IMR-90 (cell line): Measurements from ENCODE around the gene FBLN7. TPM values are rescaled to one million over a fixed set of nuclear protein-coding genes. Genes with fewer than 3 reads are reported as not detected.

Experiments used
- ATAC-seq: fragments of 200-7000 bp; cut with Tn5 transposase; 2 replicates; pipeline ENCODE4 v1.9.1; 2020; ENCODE audit warnings: low read depth, mild to moderate bottlenecking, moderate library complexity
- BruUV-seq: library from RNA; stranded (reverse); fragments of 400-500 nt; replicated peaks from 2 replicates; lab custom pipeline; 2021; lab: Mats Ljungman, UMichigan
- CTCF ChIA-PET: fragments of 300-600 bp; formaldehyde crosslinking; extraction: SDS; loops from one replicate; lab custom pipeline; 2021; ENCODE audit warnings: antibody characterized with exemption; lab: Yijun Ruan, JAX
- POLR2A ChIA-PET: fragments of 300-600 bp; sonication (Branson Sonifier 250); formaldehyde crosslinking; loops from one replicate; lab custom pipeline; 2022; ENCODE audit warnings: antibody characterized with exemption; ENCODE audit not compliant: unreplicated experiment; lab: Charles Lee
- DNase-seq: peaks from one replicate; pipeline ENCODE4 v3.0.0; 2013
- H2AFZ ChIP-seq: replicated peaks from 2 replicates; pipeline ENCODE3; 2013; ENCODE audit warnings: low read length, mild to moderate bottlenecking; ENCODE audit not compliant: poor library complexity
- H2AK5ac ChIP-seq: 2 replicates; pipeline ENCODE4 v1.6.1; 2013; ENCODE audit warnings: low read depth, low read length, inconsistent platforms
- H2AK9ac ChIP-seq: replicated peaks from 2 replicates; pipeline ENCODE3; 2013; ENCODE audit warnings: mild to moderate bottlenecking, low read depth, low read length, moderate library complexity; ENCODE audit not compliant: poor library complexity
- H2BK120ac ChIP-seq: 2 replicates; pipeline ENCODE4 v1.6.1; 2013; ENCODE audit warnings: low read depth, low read length, inconsistent platforms
- H2BK15ac ChIP-seq: 3 replicates; pipeline ENCODE4 v1.6.1; 2013; ENCODE audit warnings: low read depth, low read length, inconsistent platforms
- H2BK20ac ChIP-seq: 2 replicates; pipeline ENCODE4 v1.6.1; 2013; ENCODE audit warnings: low read depth, mild to moderate bottlenecking, inconsistent platforms, low read length, moderate library complexity
- H2BK5ac ChIP-seq: 2 replicates; pipeline ENCODE4 v1.6.1; 2013; ENCODE audit warnings: mild to moderate bottlenecking, low read depth, low read length, inconsistent platforms; ENCODE audit not compliant: poor library complexity, severe bottlenecking
- H3K14ac ChIP-seq: replicated peaks from 2 replicates; pipeline ENCODE4 v1.6.1; 2013; ENCODE audit warnings: low read depth, low read length, inconsistent platforms
- H3K18ac ChIP-seq: 2 replicates; pipeline ENCODE4 v1.6.1; 2013; ENCODE audit warnings: low read depth, low read length, control low read depth
- H3K23ac ChIP-seq: 2 replicates; pipeline ENCODE4 v1.6.1; 2013; ENCODE audit warnings: low read depth, low read length, inconsistent platforms
- H3K27ac ChIP-seq: 2 replicates; pipeline ENCODE4 v1.5.1; 2013; ENCODE audit warnings: mild to moderate bottlenecking, control low read depth, low read length; ENCODE audit not compliant: insufficient read depth
- H3K27me3 ChIP-seq: 2 replicates; pipeline ENCODE4 v1.6.1; 2013; ENCODE audit warnings: low read length; ENCODE audit not compliant: control insufficient read depth, insufficient read depth
- H3K36me3 ChIP-seq: 2 replicates; pipeline ENCODE4 v1.6.1; 2013; ENCODE audit warnings: low read length, mixed read lengths; ENCODE audit not compliant: control insufficient read depth, insufficient read depth
- H3K4ac ChIP-seq: 2 replicates; pipeline ENCODE4 v1.6.1; 2013; ENCODE audit warnings: low read depth, low read length, inconsistent platforms
- H3K4me1 ChIP-seq: 2 replicates; pipeline ENCODE4 v1.6.1; 2013; ENCODE audit warnings: low read length, mixed read lengths; ENCODE audit not compliant: control insufficient read depth, insufficient read depth
- H3K4me2 ChIP-seq: 2 replicates; pipeline ENCODE4 v1.6.1; 2013; ENCODE audit warnings: low read depth, mild to moderate bottlenecking, control low read depth, low read length, moderate library complexity
- H3K4me3 ChIP-seq: 2 replicates; pipeline ENCODE4 v1.5.1; 2013; ENCODE audit warnings: low read depth, mild to moderate bottlenecking, control low read depth, low read length, moderate library complexity; ENCODE audit not compliant: insufficient read depth
- H3K56ac ChIP-seq: 2 replicates; pipeline ENCODE4 v1.6.1; 2013; ENCODE audit warnings: low read length, inconsistent platforms; ENCODE audit not compliant: insufficient read depth; ENCODE audit errors: extremely low read depth
- H3K79me1 ChIP-seq, 2 experiments: 2 replicates each; pipeline ENCODE4 v1.6.1; 2013; ENCODE audit warnings: low read length in 2 of 2, inconsistent platforms in 1 of 2, low read depth in 1 of 2
- H3K9ac ChIP-seq: 2 replicates; pipeline ENCODE4 v1.6.1; 2013; ENCODE audit warnings: low read depth, low read length, control low read depth
- H3K9me1 ChIP-seq: 2 replicates; pipeline ENCODE4 v1.6.1; 2013; ENCODE audit warnings: low read length, inconsistent platforms; ENCODE audit not compliant: insufficient read depth
- H3K9me3 ChIP-seq: 2 replicates; pipeline ENCODE4 v1.6.1; 2013; ENCODE audit warnings: low read length; ENCODE audit not compliant: control insufficient read depth, insufficient read depth
- H4K20me1 ChIP-seq: 2 replicates; pipeline ENCODE4 v1.6.1; 2013; ENCODE audit warnings: low read length, inconsistent platforms; ENCODE audit not compliant: insufficient read depth
- H4K5ac ChIP-seq: 2 replicates; pipeline ENCODE4 v1.6.1; 2013; ENCODE audit warnings: mild to moderate bottlenecking, low read depth, low read length, control low read depth
- H4K8ac ChIP-seq, 2 experiments: 2 replicates each; pipeline ENCODE4 v1.6.1; 2013; ENCODE audit warnings: low read depth in 2 of 2, low read length in 2 of 2, control low read depth in 1 of 2, inconsistent platforms in 1 of 2
- H4K91ac ChIP-seq: 2 replicates; pipeline ENCODE4 v1.6.1; 2013; ENCODE audit warnings: low read depth, low read length, inconsistent platforms; ENCODE audit not compliant: insufficient read depth
- BHLHE40 ChIP-seq: fragments of 150-350 bp; IDR thresholded peaks from 2 replicates; pipeline ENCODE4 v1.6.1; 2016; ENCODE audit warnings: mild to moderate bottlenecking, low read depth, low read length
- CEBPB ChIP-seq: IDR thresholded peaks from 2 replicates; pipeline ENCODE4 v1.6.1; 2012; ENCODE audit warnings: low read depth, low read length, improper control_type of control experiment
- CHD1 ChIP-seq: IDR thresholded peaks from 2 replicates; pipeline ENCODE4 v1.6.1; 2012; ENCODE audit warnings: low read depth, low read length, improper control_type of control experiment
- FOS ChIP-seq: fragments of 150-350 bp; IDR thresholded peaks from 2 replicates; pipeline ENCODE4 v1.6.1; 2016; ENCODE audit warnings: low read depth, low read length
- MAFK ChIP-seq: IDR thresholded peaks from 2 replicates; pipeline ENCODE4 v1.6.1; 2012; ENCODE audit warnings: low read depth, low read length, improper control_type of control experiment
- MAZ ChIP-seq: IDR thresholded peaks from 2 replicates; pipeline ENCODE4 v1.6.1; 2012; ENCODE audit warnings: low read depth, mild to moderate bottlenecking, low read length, improper control_type of control experiment, moderate library complexity, borderline replicate concordance
- MXI1 ChIP-seq: IDR thresholded peaks from 2 replicates; pipeline ENCODE4 v1.6.1; 2012; ENCODE audit warnings: low read depth, mild to moderate bottlenecking, low read length, moderate library complexity, borderline replicate concordance
- NFE2L2 ChIP-seq: fragments of 150-350 bp; IDR thresholded peaks from 2 replicates; pipeline ENCODE4 v1.6.1; 2016; ENCODE audit warnings: low read depth, mild to moderate bottlenecking, low read length
- POLR2A ChIP-seq: IDR thresholded peaks from 2 replicates; pipeline ENCODE4 v1.6.1; 2012; ENCODE audit warnings: mild to moderate bottlenecking, low read depth, low read length
- RAD21 ChIP-seq: IDR thresholded peaks from 2 replicates; pipeline ENCODE4 v1.6.1; 2012; ENCODE audit warnings: low read length, improper control_type of control experiment
- RCOR1 ChIP-seq: IDR thresholded peaks from 2 replicates; pipeline ENCODE4 v1.6.1; 2012; ENCODE audit warnings: mild to moderate bottlenecking, low read length, improper control_type of control experiment; ENCODE audit not compliant: insufficient replicate concordance
- RFX5 ChIP-seq: IDR thresholded peaks from 2 replicates; pipeline ENCODE4 v1.8.0; 2012; ENCODE audit warnings: low read depth, mild to moderate bottlenecking, low read length, moderate library complexity
- SMC3 ChIP-seq: fragments of 150-350 bp; IDR thresholded peaks from 2 replicates; pipeline ENCODE4 v1.6.1; 2016; ENCODE audit warnings: low read depth, mild to moderate bottlenecking, antibody characterized with exemption, low read length, moderate library complexity
- USF2 ChIP-seq: fragments of 150-350 bp; IDR thresholded peaks from 2 replicates; pipeline ENCODE4 v1.6.1; 2017; ENCODE audit warnings: mild to moderate bottlenecking, antibody characterized with exemption, low read length, low read depth
- WGBS, 2 experiments: methylation state at CpG; one replicate each; pipeline versions ENCODE4 v1.1.5 to v1.1.7; 2013; ENCODE audit warnings: missing lambda C conversion rate in 2 of 2; ENCODE audit not compliant: insufficient read length in 1 of 2; ENCODE audit errors: extremely low coverage in 2 of 2; 5-methylcytosine and 5-hydroxymethylcytosine counted together
- dilution Hi-C: fragments of 300-500 bp; cut with HindIII; formaldehyde crosslinking; loops from one replicate; pipeline ENCODE4 v1.14.3; 2018; ENCODE audit warnings: low sequenced_read_pairs; ENCODE audit not compliant: unreplicated experiment
- in situ Hi-C: fragments of 300-500 bp; cut with MboI; formaldehyde crosslinking; loops from 3 replicates; pipeline ENCODE4 v1.14.3; 2019; ENCODE audit warnings: low sequenced_read_pairs, inconsistent platforms, mixed read lengths
- intact Hi-C: fragments of 100-400 bp; cut with micrococcal nuclease; formaldehyde crosslinking; loops from 2 replicates; pipeline ENCODE4 v1.10.0; 2022
- polyA plus RNA-seq, 3 experiments: library from polyadenylated mRNA; depleted of rRNA; stranded (reverse); fragments of >200 nt; gene quantifications; 2 replicates each; pipeline ENCODE4 v1.2.3, GENCODE V29; 2012; ENCODE audit warnings: low replicate concordance in 1 of 3
- total RNA-seq: library from RNA; depleted of rRNA; stranded (reverse); fragments of >200 nt; gene quantifications from 2 replicates; pipeline ENCODE4 v1.2.3, GENCODE V29; 2012
- TF ChIP-seq, protein P1 (sequence below): fragments of 150-350 bp; IDR thresholded peaks from 2 replicates; pipeline ENCODE4 v1.6.1; 2016; ENCODE audit warnings: low read depth, mild to moderate bottlenecking, low read length, moderate library complexity, borderline replicate concordance
- TF ChIP-seq, protein P2 (sequence below): conservative IDR thresholded peaks from 2 replicates; pipeline ENCODE4 v1.5.1; 2012; ENCODE audit warnings: mild to moderate bottlenecking, low read depth, low read length, improper control_type of control experiment

The FBLN7 gene
- total and polyA plus RNA-seq, 2 of the 4 experiments (the other 2 are of a cell fraction), result 0.18 to 1.2 TPM

- no peak overlapping the region for H3K18ac ChIP-seq
- H3K27me3 ChIP-seq, result no peaks in the 10 kb centered on the region
- H2AK9ac ChIP-seq, result no peak overlapping the region
- no peak overlapping the region for H3K14ac ChIP-seq
- H3K4me1 ChIP-seq, result peaks cover 6% of the 10 kb centered on the region; the same call in 1 of the 2 replicates
- H3K79me1 ChIP-seq, result no peaks in the 10 kb centered on the region
- no peak overlapping the region for H2AK5ac ChIP-seq
- no peak overlapping the region for H3K27ac ChIP-seq
- H3K23ac ChIP-seq, result no peak overlapping the region
- H3K36me3 ChIP-seq, result no peaks in the 10 kb centered on the region
- dilution Hi-C loops (no loop called here), in situ Hi-C loops (no loop called here), intact Hi-C loops (no loop called here)
- ATAC-seq, result no peak
- H3K4me3 ChIP-seq, result no peak overlapping the region
- ChIA-PET POLR2A (no interaction called here), CTCF (interaction anchor here (0.6 to 1.0 kb wide), 2 partner anchors 13 to 197 kb away, joined by 4 read pairs; no protein-coding TSS in a partner anchor)
- H2AFZ ChIP-seq, result no peak overlapping the region
- TF ChIP-seq FOS (no peak), CEBPB (no peak), BHLHE40 (no peak), MAZ (no peak), CHD1 (no peak), RAD21 (no peak), USF2 (no peak), MAFK (no peak), RFX5 (no peak), NFE2L2 (no peak), SMC3 (no peak), POLR2A (no peak), MXI1 (no peak), RCOR1 (no peak)
- TF ChIP-seq, protein P1, sequence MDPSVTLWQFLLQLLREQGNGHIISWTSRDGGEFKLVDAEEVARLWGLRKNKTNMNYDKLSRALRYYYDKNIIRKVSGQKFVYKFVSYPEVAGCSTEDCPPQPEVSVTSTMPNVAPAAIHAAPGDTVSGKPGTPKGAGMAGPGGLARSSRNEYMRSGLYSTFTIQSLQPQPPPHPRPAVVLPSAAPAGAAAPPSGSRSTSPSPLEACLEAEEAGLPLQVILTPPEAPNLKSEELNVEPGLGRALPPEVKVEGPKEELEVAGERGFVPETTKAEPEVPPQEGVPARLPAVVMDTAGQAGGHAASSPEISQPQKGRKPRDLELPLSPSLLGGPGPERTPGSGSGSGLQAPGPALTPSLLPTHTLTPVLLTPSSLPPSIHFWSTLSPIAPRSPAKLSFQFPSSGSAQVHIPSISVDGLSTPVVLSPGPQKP, result no peak
- TF ChIP-seq, protein P2, sequence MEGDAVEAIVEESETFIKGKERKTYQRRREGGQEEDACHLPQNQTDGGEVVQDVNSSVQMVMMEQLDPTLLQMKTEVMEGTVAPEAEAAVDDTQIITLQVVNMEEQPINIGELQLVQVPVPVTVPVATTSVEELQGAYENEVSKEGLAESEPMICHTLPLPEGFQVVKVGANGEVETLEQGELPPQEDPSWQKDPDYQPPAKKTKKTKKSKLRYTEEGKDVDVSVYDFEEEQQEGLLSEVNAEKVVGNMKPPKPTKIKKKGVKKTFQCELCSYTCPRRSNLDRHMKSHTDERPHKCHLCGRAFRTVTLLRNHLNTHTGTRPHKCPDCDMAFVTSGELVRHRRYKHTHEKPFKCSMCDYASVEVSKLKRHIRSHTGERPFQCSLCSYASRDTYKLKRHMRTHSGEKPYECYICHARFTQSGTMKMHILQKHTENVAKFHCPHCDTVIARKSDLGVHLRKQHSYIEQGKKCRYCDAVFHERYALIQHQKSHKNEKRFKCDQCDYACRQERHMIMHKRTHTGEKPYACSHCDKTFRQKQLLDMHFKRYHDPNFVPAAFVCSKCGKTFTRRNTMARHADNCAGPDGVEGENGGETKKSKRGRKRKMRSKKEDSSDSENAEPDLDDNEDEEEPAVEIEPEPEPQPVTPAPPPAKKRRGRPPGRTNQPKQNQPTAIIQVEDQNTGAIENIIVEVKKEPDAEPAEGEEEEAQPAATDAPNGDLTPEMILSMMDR, result no peak
- H3K9me1 ChIP-seq, result peaks cover 7% of the 10 kb centered on the region
- no peaks in the 10 kb centered on the region for H3K9me3 ChIP-seq
- no CpG with 5 or more reads among the region's 4 CpGs for WGBS, 2 experiments
- no peak overlapping the region for H3K9ac ChIP-seq
- H2BK5ac ChIP-seq, result no peak overlapping the region
- no peak overlapping the region for H2BK120ac ChIP-seq
- H3K56ac ChIP-seq, result no peak overlapping the region
- no peak overlapping the region for H3K4ac ChIP-seq
- DNase-seq, result no peak
- H4K20me1 ChIP-seq, result no peaks in the 10 kb centered on the region
- BruUV-seq, result no TSS peak
- no peak overlapping the region for H2BK15ac ChIP-seq
- H4K5ac ChIP-seq, result no peak overlapping the region
- H2BK20ac ChIP-seq, result no peak overlapping the region
- no peak overlapping the region for H3K4me2 ChIP-seq
- H4K8ac ChIP-seq, result no peak overlapping the region
- H4K91ac ChIP-seq, result no peak overlapping the region
Measured at GRCh38 chr2:112134120-112134519, 4.1 kb upstream of the FBLN7 start.
